ENCODE results near the gene GALNT16.

GRCh38 chr14:69353168-69353567 is 93.2 kb downstream of the GALNT16 start:
- TF ChIP-seq GATA2 (IDR thresholded peaks at IDR 0.05; ENCODE audit: low read depth, low read length) (no peak), GATA3 (IDR thresholded peaks at IDR 0.05; ENCODE audit: low read depth, low read length) (no peak)
